ENCODE data around the gene SRMS. TPM values are rescaled to one million over a fixed set of nuclear protein-coding genes. Genes with fewer than 3 reads are reported as not detected.

SRMS gene
- total and polyA plus RNA-seq, 2 donors (not counting 3 experiments of a cell fraction or from before 2014, with no cell fraction given): not detected

GRCh38 chr20:63556873-63557478, 9.4 kb upstream of the SRMS start:
- dilution Hi-C loops (cut with MboI; ENCODE audit: extremely low pct_ligation_motif_present, low sequenced_read_pairs): no loop called here
- no peak for FAIRE-seq

More at GRCh38 chr20:63556873-63557478, 9.4 kb upstream of the SRMS start:
- intact Hi-C loops (cut with micrococcal nuclease): no loop called here
- H3K27ac ChIP-seq (ENCODE audit: insufficient read depth, low read depth, low read length): no peak overlapping the region
- TF ChIP-seq POLR2AphosphoS5 (IDR thresholded peaks at IDR 0.05; ENCODE audit: insufficient read depth, low read depth, low read length): no peak
- TF ChIP-seq MAX (IDR thresholded peaks at IDR 0.05; ENCODE audit: insufficient read depth, insufficient read length): no peak
- no peak for TF ChIP-seq FOS (IDR thresholded peaks at IDR 0.05; ENCODE audit: borderline replicate concordance, insufficient read depth, low read length)
- no peak for TF ChIP-seq POLR2A (IDR thresholded peaks at IDR 0.05; ENCODE audit: low read depth, low read length)
- no peak for TF ChIP-seq GATA2 (IDR thresholded peaks at IDR 0.05; ENCODE audit: insufficient read depth, insufficient read length, low read depth, low read length)
- no peak for TF ChIP-seq CTCF (IDR thresholded peaks at IDR 0.05; ENCODE audit: extremely low read depth in 1 of 2, insufficient read depth in 1 of 2, low read depth in 1 of 2, low read length in 2 of 2)
- TF ChIP-seq MYC (IDR thresholded peaks at IDR 0.05; ENCODE audit: low read depth, low read length): no peak
- TF ChIP-seq EZH2 (IDR thresholded peaks at IDR 0.05; ENCODE audit: borderline replicate concordance, low read depth, low read length, severe bottlenecking): no peak
- TF ChIP-seq JUN (IDR thresholded peaks at IDR 0.05; ENCODE audit: borderline replicate concordance, insufficient read depth, insufficient read length, low read depth): no peak
- H3K9me1 ChIP-seq (replicated peaks; ENCODE audit: control insufficient read depth, extremely low read depth, insufficient read depth, low read length): no peaks in the 10 kb centered on the region
- H4K20me1 ChIP-seq (replicated peaks; ENCODE audit: control insufficient read depth, extremely low read depth, insufficient read depth, low read length): no peaks in the 10 kb centered on the region
- ChIA-PET CTCF (no interaction called here), POLR2A (no interaction called here)
- H3K9ac ChIP-seq (replicated peaks; ENCODE audit: extremely low read depth, insufficient read depth, low read length): no peak overlapping the region
- no TSS peak for BruUV-seq (replicated peaks)
- peaks cover 0 to 11% of the 10 kb centered on the region in 2 experiments for H3K36me3 ChIP-seq (ENCODE audit: control insufficient read depth in 2 of 2, extremely low read depth in 1 of 2, insufficient read depth in 2 of 2, low read length in 2 of 2)
- H2AFZ ChIP-seq (ENCODE audit: low read depth, low read length): no peak overlapping the region
- no peaks in the 10 kb centered on the region for H3K9me3 ChIP-seq (replicated peaks; ENCODE audit: control insufficient read depth, insufficient read depth, low read length)
- no peaks in the 10 kb centered on the region for H3K79me2 ChIP-seq (ENCODE audit: control insufficient read depth, insufficient read depth, low read length)
- no peaks in the 10 kb centered on the region for H3K4me1 ChIP-seq (ENCODE audit: control insufficient read depth, extremely low read depth, insufficient read depth, low read length)
- DNase-seq (ENCODE audit: low read depth, low spot score): no peak
- H3K27me3 ChIP-seq (ENCODE audit: control insufficient read depth in 2 of 2, insufficient read depth in 2 of 2, low read length in 2 of 2): no peaks in the 10 kb centered on the region
- no peak overlapping the region for H3K4me3 ChIP-seq (replicated peaks in 1 of 3; ENCODE audit: insufficient read depth in 1 of 3, low read depth in 1 of 3, low read length in 3 of 3)
- H3K4me2 ChIP-seq (ENCODE audit: insufficient read depth, low read length): no peak overlapping the region

Data from endothelial cell of umbilical vein (primary cell).